Ishikawa (cell line): ENCODE measurements around the gene RTN4R.

Experiments
- CEBPB ChIP-seq: IDR thresholded peaks from 2 replicates; pipeline ENCODE4 v1.6.1; 2012
- CREB1 ChIP-seq: IDR thresholded peaks from 2 replicates; pipeline ENCODE4 v1.6.1; 2012; ENCODE audit warnings: low read depth
- EGR1 ChIP-seq: IDR thresholded peaks from 2 replicates; pipeline ENCODE4 v1.6.1; 2012
- EP300 ChIP-seq: IDR thresholded peaks from 2 replicates; pipeline ENCODE4 v1.6.1; 2012; ENCODE audit warnings: borderline replicate concordance
- FOXM1 ChIP-seq: IDR thresholded peaks from 2 replicates; pipeline ENCODE4 v1.6.1; 2012; ENCODE audit warnings: low read depth, borderline replicate concordance
- NFIC ChIP-seq: IDR thresholded peaks from 2 replicates; pipeline ENCODE4 v1.6.1; 2012
- RAD21 ChIP-seq: IDR thresholded peaks from 2 replicates; pipeline ENCODE4 v1.6.1; 2012; ENCODE audit warnings: low read depth
- TAF1 ChIP-seq: IDR thresholded peaks from 2 replicates; pipeline ENCODE4 v1.6.1; 2012; ENCODE audit warnings: low read depth, mild to moderate bottlenecking
- TCF12 ChIP-seq: IDR thresholded peaks from 2 replicates; pipeline ENCODE4 v1.6.1; 2012; ENCODE audit warnings: low read depth
- TEAD4 ChIP-seq: IDR thresholded peaks from 2 replicates; pipeline ENCODE4 v1.6.1; 2012
- YY1 ChIP-seq: IDR thresholded peaks from 2 replicates; pipeline ENCODE4 v1.6.1; 2012; ENCODE audit warnings: low read depth
- ZBTB7A ChIP-seq: IDR thresholded peaks from 2 replicates; pipeline ENCODE4 v1.6.1; 2012; ENCODE audit warnings: low read depth
- TF ChIP-seq, protein P1 (sequence below): IDR thresholded peaks from 2 replicates; pipeline ENCODE4 v1.6.1; 2012
- TF ChIP-seq, protein P2 (sequence below): IDR thresholded peaks from 2 replicates; pipeline ENCODE4 v1.6.1; 2012; ENCODE audit warnings: low read depth, mild to moderate bottlenecking
- TF ChIP-seq, protein P3 (sequence below): IDR thresholded peaks from 2 replicates; pipeline ENCODE4 v1.6.1; 2012

The RTN4R gene

DNA sequence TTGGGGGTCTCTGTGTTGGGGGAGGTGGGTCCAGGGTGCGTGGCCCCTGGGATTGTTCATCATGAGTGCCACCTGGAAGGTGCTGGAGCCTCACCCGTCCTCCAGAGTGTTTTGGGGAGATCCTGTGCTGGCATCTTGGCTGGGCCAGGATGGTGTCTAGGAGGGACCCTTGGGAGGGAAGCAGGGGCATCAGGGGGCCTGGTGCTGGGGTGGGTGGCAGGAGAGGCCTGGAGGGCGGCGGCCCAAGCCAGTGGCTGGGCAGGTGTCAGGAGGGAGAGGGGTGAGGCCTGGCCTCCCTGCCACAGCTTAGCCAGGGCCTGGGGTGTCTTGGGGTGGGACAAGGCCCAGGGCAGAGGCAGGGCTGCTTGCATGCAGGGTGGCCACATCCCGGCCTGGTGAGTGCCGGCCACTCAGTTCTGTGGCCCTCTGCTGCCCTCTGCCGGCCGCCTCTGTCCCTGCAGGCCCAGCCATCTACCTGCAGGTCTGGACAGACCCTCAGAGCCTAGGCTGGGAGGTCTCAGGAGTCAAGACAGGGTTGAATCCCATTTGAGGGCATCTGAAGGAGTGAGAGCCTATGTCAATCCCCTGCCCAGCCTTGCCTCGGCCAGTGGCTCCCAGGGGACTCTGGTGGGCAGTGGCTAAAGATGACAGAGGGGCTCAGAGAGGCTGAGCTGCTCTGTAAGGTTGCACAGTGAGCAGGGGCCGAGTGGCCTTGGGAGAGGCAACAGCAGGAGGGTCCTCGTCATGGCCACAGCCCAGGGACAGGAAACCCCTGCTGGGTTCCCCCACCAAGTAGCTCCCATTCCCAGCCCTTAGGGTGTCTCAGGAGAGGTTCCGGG is 17.6 kb upstream of the RTN4R start:
- TF ChIP-seq RAD21: peak; percentile 84

DNA sequence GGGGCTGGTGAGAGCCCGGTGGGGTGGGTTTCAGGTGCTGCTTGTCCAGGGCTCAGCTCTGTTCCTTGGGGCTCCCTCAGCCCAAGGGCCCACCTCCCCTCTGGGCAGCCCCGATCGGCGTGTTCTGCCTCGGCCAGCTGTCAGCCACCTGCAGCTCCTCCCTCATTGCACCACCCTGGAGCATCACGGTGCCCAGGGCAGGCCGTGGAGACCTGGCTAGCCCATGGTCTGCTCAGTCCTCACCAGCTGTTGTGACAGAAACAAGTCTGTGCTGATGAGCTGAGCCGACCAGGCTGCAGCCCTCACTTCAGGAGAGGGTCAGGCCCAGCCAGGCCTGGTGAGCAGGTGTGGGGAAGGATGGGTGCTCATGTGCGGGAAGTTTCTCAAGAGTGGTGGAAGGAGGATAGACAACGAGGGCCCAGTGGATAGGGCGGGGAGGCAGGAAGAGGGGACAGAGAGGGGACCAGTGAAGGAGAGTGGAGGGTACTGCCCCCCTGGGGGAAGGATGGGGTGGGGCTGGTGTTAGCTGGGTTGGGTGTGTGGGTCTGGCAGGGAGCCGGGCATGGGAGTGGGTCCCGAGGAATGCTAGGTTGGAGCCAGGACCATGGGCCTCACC is 16.5 kb upstream of the RTN4R start:
- TF ChIP-seq CREB1: no peak
- TF ChIP-seq, protein P1, sequence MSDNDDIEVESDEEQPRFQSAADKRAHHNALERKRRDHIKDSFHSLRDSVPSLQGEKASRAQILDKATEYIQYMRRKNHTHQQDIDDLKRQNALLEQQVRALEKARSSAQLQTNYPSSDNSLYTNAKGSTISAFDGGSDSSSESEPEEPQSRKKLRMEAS: no peak
- TF ChIP-seq TEAD4: no peak
- TF ChIP-seq YY1: no peak
- no peak for TF ChIP-seq ZBTB7A
- no peak for TF ChIP-seq TCF12
- TF ChIP-seq RAD21: no peak
- TF ChIP-seq, protein P2, sequence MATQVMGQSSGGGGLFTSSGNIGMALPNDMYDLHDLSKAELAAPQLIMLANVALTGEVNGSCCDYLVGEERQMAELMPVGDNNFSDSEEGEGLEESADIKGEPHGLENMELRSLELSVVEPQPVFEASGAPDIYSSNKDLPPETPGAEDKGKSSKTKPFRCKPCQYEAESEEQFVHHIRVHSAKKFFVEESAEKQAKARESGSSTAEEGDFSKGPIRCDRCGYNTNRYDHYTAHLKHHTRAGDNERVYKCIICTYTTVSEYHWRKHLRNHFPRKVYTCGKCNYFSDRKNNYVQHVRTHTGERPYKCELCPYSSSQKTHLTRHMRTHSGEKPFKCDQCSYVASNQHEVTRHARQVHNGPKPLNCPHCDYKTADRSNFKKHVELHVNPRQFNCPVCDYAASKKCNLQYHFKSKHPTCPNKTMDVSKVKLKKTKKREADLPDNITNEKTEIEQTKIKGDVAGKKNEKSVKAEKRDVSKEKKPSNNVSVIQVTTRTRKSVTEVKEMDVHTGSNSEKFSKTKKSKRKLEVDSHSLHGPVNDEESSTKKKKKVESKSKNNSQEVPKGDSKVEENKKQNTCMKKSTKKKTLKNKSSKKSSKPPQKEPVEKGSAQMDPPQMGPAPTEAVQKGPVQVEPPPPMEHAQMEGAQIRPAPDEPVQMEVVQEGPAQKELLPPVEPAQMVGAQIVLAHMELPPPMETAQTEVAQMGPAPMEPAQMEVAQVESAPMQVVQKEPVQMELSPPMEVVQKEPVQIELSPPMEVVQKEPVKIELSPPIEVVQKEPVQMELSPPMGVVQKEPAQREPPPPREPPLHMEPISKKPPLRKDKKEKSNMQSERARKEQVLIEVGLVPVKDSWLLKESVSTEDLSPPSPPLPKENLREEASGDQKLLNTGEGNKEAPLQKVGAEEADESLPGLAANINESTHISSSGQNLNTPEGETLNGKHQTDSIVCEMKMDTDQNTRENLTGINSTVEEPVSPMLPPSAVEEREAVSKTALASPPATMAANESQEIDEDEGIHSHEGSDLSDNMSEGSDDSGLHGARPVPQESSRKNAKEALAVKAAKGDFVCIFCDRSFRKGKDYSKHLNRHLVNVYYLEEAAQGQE: no peak
- TF ChIP-seq FOXM1: no peak
- no peak for TF ChIP-seq NFIC

DNA sequence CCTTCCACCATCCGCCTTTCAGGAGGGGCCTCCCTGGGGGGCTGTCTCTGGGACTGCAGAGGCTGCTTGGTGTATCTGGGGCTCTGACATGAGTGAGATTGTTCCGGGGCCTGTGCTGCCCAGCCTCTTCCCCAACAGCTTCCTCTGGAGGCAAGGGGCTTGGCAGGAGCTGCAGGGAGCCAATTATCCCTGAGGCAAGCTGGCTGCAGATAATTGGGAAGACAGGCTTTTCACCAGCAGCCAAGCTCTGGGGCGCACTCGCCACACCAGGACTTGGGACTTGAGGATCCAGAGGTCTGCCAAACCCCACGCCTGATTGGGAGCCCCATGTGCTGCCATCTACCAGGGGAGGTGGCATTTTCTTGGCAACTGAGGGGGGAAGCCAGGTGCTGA is 15.6 kb upstream of the RTN4R start:
- TF ChIP-seq, protein P3, sequence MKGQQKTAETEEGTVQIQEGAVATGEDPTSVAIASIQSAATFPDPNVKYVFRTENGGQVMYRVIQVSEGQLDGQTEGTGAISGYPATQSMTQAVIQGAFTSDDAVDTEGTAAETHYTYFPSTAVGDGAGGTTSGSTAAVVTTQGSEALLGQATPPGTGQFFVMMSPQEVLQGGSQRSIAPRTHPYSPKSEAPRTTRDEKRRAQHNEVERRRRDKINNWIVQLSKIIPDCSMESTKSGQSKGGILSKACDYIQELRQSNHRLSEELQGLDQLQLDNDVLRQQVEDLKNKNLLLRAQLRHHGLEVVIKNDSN: no peak
- TF ChIP-seq NFIC: no peak
- no peak for TF ChIP-seq ZBTB7A
- TF ChIP-seq TCF12: no peak
- TF ChIP-seq, protein P2: no peak
- TF ChIP-seq RAD21: no peak
- TF ChIP-seq EGR1: no peak
- no peak for TF ChIP-seq CEBPB
- TF ChIP-seq, protein P1: no peak
- no peak for TF ChIP-seq CREB1
- no peak for TF ChIP-seq EP300
- no peak for TF ChIP-seq TEAD4
- TF ChIP-seq YY1: no peak
- no peak for TF ChIP-seq FOXM1
- TF ChIP-seq TAF1: no peak

DNA sequence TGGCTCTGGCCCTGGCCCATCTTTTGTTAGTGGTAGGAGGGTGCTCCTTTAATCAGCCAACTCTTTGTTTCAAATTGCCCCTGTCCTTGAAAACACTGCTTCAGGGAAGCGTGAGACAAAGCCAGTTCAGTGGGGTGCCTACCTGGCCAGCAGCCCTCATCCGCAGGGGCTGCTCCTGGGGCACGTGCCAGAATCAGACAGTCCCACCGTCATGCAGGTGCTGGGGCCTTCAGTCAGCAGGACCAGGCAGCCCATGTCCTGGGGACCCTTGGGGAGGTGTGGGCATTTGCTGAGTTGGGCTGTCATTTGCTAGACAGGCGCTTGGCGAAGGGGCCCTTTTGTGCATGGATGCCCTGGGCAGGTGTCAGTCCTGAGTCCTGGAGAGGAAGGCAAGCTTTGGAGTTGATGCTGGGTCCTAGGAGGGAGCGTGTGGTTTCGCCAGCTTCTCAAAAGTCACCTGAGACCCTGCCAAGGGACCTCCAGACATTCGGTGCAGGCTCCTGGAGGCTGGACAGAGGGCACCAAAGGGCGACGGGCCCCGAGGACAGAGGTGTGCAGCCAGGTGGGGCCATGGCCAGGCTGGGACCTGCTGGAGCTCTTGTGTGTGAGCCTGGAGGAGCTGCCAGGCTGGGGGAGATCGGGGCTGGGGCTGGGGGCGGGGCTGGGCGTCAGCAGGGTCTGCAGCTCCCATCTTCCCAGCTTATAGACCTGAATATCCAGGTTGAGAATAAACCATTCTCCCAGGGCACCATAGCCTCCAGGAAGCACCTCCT is 15.0 kb upstream of the RTN4R start:
- TF ChIP-seq, protein P3: no peak
- no peak for TF ChIP-seq ZBTB7A
- TF ChIP-seq EGR1: no peak
- no peak for TF ChIP-seq TEAD4
- no peak for TF ChIP-seq YY1
- TF ChIP-seq EP300: no peak
- TF ChIP-seq FOXM1: no peak
- TF ChIP-seq CEBPB: no peak

DNA sequence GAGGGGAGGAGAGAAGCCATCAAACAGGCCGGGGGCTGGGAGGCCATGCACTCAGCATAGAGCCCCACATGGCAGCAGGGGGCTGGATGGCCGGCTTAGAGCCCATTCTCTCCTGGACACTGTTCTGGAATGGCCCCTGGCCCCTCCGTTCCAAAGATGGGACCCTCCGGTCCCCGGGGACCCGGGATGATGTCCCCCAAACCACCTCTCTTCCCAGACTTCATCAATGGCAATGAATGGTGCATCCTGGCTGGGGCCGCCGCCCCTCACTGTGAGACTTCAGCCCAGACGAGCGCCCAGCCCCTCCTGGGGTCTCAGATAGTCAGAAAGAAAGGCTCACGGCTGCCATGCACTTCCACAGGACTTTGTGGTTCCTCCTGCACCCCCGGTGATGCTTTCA is 13.8 kb upstream of the RTN4R start:
- TF ChIP-seq RAD21 (no peak), TCF12 (no peak), YY1 (no peak), TAF1 (no peak), CREB1 (no peak), FOXM1 (no peak), EP300 (no peak), TEAD4 (no peak), NFIC (no peak), CEBPB (no peak)
- TF ChIP-seq, protein P2: no peak
- TF ChIP-seq, protein P3: no peak
- TF ChIP-seq, protein P1: no peak
